H54 (cell line): Measurements from ENCODE around the gene STK4.
A peak's percentile ranks its signal among the peaks of the same experiment; 100 is the strongest.

ENCODE experiments used
- DNase-seq: peaks from one replicate; pipeline ENCODE4 v3.0.0; 2011; ENCODE audit warnings: low spot score, mixed read lengths; ENCODE audit not compliant: insufficient read length
- FAIRE-seq: peaks from 3 replicates; lab custom pipeline; 2011; peaks lifted over from hg19 to GRCh38; lab: Jason Lieb, UNC
- POLR2A ChIP-seq: IDR thresholded peaks from 2 replicates; pipeline ENCODE4 v1.6.1; 2011; ENCODE audit warnings: low read depth, mild to moderate bottlenecking, low read length

The STK4 gene

GRCh38 chr20:44966030-44966961 lies at the start of gene STK4:
STK4 (plus strand) TSS chr20:44966512; CDS start chr20:44966569, 57 bp downstream.
- peak; percentile 76 for DNase-seq
- TF ChIP-seq POLR2A, result peak; percentile 84
- no peak for FAIRE-seq

DNA sequence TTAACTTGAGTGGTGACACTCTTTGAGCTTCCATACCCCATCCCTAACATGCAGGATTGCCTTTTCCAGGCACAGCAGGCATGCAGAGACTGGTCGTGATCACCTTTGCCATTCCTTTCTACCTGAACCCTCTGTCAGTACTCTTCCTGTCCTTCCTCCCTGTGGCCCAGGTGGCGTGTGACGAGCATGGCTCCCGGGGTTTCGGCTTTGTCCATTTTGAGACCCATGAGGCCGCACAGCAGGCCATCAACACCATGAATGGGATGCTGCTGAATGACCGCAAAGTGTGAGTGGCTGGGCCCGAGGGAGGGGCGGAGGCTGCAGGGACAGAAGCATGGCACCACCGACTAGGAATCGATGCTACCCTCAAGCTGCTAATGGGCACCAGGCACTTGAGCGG lies 49.7 kb upstream of the STK4 start:
- no peak for TF ChIP-seq POLR2A
- no peak for DNase-seq
- FAIRE-seq, result no peak

GRCh38 chr20:44917399-44917798 lies 48.9 kb upstream of the STK4 start:
- DNase-seq, result no peak
- FAIRE-seq, result no peak
- no peak for TF ChIP-seq POLR2A

DNA sequence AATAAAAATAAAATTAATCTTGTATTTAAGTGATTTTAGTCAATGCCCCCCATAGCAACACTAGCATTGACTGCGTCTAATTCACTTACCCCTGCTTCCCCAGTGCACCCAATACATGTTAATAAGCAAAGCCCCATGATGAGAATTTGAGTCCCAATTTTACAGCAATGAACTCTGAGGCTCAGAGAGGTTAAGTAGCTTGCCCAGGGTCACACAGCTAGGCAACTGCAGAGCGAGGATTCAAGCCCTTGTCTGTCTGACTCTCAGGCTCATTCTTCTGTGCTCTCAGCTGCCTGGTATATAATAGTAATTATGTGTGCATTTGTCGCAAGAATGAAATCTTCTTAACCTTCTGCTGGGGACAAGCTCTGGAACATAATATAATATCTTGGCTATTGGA lies 48.0 kb upstream of the STK4 start:
- no peak for DNase-seq
- TF ChIP-seq POLR2A, result no peak
- FAIRE-seq, result no peak

GRCh38 chr20:44918761-44919160 lies 47.6 kb upstream of the STK4 start:
- no peak for TF ChIP-seq POLR2A
- FAIRE-seq (no peak), DNase-seq (no peak)

DNA sequence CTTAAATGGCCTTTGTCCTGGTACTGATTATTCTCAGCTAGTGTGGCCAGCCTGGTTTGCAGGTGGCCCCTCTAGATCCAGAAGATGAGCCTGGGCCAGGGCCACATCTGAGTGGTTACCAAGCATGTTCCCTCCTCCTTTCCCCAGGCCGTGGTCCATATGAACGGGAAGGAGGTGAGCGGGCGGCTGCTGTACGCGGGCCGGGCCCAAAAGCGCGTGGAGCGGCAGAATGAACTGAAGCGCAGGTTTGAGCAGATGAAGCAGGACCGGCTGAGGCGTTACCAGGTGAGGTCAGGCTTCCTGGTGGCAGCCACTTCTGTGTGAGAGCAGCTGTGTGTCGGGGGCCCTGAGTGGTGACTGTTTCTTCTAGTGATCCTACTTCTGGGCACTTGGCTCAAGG lies 44.9 kb upstream of the STK4 start:
- FAIRE-seq (no peak), DNase-seq (no peak)
- no peak for TF ChIP-seq POLR2A

DNA sequence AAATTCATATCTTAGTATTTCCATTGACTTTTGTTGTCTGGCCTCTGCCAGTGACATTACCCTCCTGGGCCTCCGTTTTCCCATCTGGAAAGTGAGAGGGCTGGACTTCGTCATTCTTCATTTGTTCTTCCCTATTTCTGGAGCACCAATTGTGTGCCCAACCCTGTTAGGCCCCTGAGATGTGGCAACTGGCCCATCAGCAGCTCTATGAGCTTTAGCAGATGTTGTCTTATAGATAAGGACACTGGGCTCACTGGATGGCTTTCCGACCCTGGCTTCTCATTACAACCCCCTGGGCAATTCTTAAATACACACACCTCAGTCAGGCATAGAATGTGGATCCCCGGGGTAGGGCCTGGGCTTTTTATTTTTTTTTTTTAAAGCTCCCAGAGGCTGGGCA lies 41.8 kb upstream of the STK4 start:
- DNase-seq (no peak), FAIRE-seq (no peak)
- TF ChIP-seq POLR2A, result no peak

DNA sequence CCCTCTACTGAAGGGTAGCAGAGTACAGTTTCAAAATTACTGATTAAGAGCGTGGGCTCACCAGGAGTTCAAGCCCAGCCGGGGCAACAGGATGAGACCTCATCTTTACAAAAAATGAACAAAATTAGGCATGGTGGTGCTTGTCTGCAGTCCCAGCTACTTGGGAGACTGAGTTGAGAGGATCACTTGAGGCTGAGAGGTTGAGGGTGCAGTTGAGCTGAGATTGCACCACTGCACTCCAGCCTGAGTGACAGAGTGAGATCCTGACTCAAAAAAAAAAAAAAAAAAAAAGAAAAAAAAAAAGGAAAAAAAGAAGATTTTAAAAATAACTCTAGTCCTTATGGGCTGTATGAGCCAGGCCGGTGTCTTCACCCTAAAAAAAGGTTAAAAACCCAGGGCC lies 37.7 kb upstream of the STK4 start:
- no peak for FAIRE-seq
- no peak for DNase-seq
- no peak for TF ChIP-seq POLR2A

DNA sequence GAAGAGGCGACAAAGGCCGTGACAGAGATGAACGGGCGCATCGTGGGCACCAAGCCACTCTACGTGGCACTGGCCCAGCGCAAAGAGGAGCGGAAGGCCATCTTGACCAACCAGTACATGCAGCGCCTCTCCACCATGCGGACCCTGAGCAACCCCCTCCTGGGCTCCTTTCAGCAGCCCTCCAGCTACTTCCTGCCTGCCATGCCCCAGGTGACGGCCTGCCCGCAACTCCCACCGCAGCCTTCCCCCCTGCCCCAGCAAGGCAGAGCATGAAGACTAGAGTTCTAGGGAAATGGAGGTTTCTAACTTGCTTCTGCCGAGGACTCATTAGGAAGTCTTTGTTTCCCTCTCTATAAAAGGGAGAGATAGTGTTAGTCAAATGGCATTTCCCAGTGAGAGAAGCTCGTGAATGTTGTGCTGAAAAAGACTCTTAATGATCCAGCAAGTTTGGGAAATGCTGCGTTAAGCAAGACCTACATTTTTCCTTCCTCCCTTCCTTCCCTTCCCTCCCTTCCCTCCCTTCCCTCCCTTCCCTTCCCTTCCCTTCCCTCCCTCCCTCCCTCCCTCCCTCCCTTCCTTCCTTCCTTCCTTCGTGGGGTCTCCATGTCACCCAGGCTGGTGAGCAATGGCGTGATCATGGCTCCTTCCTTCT lies 35.7 kb upstream of the STK4 start:
- FAIRE-seq, result no peak
- DNase-seq, result no peak
- no peak for TF ChIP-seq POLR2A

- DNase-seq (no peak), FAIRE-seq (no peak)
- TF ChIP-seq POLR2A, result no peak
Observed at GRCh38 chr20:44931911-44932310, 34.4 kb upstream of the STK4 start.

DNA sequence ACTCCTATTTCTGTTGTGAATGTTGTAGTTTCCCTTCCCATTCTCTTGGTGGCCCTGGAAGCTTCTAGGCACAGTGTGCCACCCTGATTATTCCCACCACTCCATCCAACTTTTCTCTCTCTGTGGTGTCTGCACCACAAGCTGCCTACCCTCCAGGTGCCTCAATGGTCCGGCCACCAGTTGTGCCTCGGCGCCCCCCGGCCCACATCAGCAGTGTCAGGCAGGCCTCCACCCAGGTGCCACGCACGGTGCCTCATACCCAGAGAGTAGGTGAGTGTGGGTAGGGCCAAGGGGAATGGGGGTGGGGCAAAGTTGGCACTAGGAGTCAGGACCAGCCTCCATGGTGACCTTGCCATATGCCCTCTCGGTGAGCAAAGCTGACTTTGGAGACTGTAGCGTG lies 33.4 kb upstream of the STK4 start:
- DNase-seq, result no peak
- FAIRE-seq, result no peak
- no peak for TF ChIP-seq POLR2A

DNA sequence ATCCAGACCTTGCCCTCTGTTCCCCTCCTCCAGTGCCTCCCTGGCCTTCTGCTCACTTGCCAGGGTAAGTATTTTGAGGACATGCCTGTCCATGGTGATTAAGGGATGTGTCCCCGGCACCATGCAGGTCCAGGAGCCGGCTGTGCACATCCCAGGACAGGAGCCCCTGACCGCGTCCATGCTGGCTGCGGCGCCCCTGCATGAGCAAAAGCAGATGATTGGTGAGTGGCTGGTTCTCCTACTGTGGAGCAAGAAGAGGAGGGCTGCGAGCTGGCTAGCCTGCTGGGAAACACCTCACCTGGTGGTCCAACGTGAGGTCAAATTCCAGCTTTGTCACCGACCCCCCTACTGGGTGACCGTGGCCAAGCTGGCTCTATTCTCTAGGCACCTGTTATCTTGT lies 29.8 kb upstream of the STK4 start:
- FAIRE-seq (no peak), DNase-seq (no peak)
- no peak for TF ChIP-seq POLR2A

DNA sequence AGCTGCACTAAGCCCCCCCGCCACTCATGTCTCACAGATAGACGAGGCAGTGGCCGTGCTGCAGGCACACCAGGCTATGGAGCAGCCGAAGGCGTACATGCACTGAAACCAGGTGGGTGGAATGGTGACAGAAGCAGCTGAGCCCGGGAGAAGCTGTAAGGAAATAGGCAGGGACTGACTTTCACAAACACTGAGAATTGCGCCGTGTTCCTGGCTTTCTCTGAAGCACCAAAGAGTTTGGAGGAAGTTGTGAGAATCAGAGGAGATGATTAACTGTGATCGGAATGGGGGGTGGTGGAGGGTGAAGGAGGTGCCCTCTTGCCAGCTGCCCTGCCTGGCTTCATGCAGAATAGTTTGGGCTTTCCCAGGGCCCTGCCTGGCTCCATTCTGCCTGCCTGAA lies 27.7 kb upstream of the STK4 start:
- TF ChIP-seq POLR2A, result no peak
- DNase-seq, result no peak
- FAIRE-seq, result no peak

DNA sequence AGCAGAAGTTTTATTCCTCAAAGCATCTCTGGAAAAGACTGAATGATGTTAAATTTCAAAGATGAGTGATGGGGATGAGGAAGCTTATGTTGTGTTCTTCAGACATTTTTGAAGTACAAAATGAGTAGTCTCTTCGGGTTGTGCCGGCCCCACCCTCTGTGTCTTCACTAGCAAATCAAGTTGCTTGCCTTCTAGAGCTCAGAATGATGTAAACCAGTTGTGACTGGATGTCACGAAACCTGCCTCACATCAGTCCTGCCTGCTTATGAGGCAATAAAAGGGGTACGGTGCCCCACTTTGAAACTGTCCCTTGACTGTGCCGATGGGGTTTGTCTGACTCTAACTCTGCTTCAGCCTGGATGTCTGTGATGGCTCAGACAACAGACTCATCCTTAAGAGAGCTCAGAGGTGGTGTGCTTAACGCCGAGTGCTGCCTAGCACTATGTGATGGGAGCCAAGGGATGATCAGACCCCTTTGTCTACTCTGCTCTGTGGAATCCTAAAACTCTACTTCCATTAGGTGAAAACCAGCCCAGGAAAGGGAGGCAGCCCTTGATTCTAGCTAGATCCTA lies 25.1 kb upstream of the STK4 start:
- FAIRE-seq, result no peak
- no peak for DNase-seq
- no peak for TF ChIP-seq POLR2A
